K562 (cell line): Measurements from ENCODE around the gene TMEM266. TPM values are rescaled to one million over a fixed set of nuclear protein-coding genes. Genes with fewer than 3 reads are reported as not detected.

Experiments
- CBX1 ChIP-seq: sonication (generic); IDR thresholded peaks from 2 replicates; pipeline ENCODE4 v1.6.1; 2016; ENCODE audit warnings: antibody characterized with exemption, low read depth, mild to moderate bottlenecking
- ELF2 ChIP-seq: fragments of 250-450 bp; sonication (Bioruptor Pico); IDR thresholded peaks from 2 replicates; pipeline ENCODE4 v1.5.0; 2021; ENCODE audit warnings: mild to moderate bottlenecking
- EZH2 ChIP-seq: IDR thresholded peaks from 2 replicates; pipeline ENCODE4 v1.6.1; 2012; ENCODE audit warnings: low read depth, mild to moderate bottlenecking, inconsistent platforms, low read length, borderline replicate concordance
- NFRKB ChIP-seq: fragments of 450-650 bp; IDR thresholded peaks from 2 replicates; pipeline ENCODE4 v1.6.1; 2016; ENCODE audit warnings: low read depth
- TRIM28 ChIP-seq: fragments of 450-650 bp; IDR thresholded peaks from 2 replicates; pipeline ENCODE4 v1.6.1; 2017
- ZBTB17 ChIP-seq: fragments of 450-650 bp; formaldehyde crosslinking; IDR thresholded peaks from 2 replicates; pipeline ENCODE4 v1.4.0; 2020; ENCODE audit warnings: mild to moderate bottlenecking
- ZNF146 ChIP-seq: IDR thresholded peaks from one replicate; pipeline ENCODE4 v1.6.1; 2018; ENCODE audit warnings: missing compliant biosample characterization; ENCODE audit not compliant: unreplicated experiment
- ZNF175 ChIP-seq: fragments of 200-800 bp; sonication (Bioruptor generic); IDR thresholded peaks from 2 replicates; pipeline ENCODE4 v1.6.1; 2016; ENCODE audit warnings: low read depth, mild to moderate bottlenecking, missing genetic modification characterization, missing compliant biosample characterization
- polyA plus RNA-seq, 8 experiments: library from polyadenylated mRNA; depleted of rRNA in 4 of 8; stranded (reverse) in 5 of 8; unstranded in 3 of 8; fragments of >200 nt; fragmentation: Nextera tagmentation in 2 of 8; fragmentation: Illumina TruSeq in 1 of 8; extraction: Ambion mirVana in 2 of 8; extraction: Trizol in 1 of 8; gene quantifications; 2 replicates each; pipeline versions ENCODE4 v1.2.1 to v1.2.3, GENCODE V29; 2011 to 2014; ENCODE audit warnings: inconsistent platforms in 1 of 8, missing spikeins in 1 of 8
- total RNA-seq, 7 experiments: library from RNA; depleted of rRNA in 6 of 7; stranded (reverse); fragments of >200 nt in 6 of 7; fragmentation: Illumina TruSeq in 2 of 7; extraction: Trizol in 2 of 7; gene quantifications; 2 replicates each; pipeline versions ENCODE4 v1.2.1 to v1.2.3, GENCODE V29; 2011 to 2021; ENCODE audit warnings: low replicate concordance in 1 of 7
- TF ChIP-seq, protein P1 (sequence below): fragments of 200-800 bp; sonication (Bioruptor generic); IDR thresholded peaks from 2 replicates; pipeline ENCODE4 v1.6.1; 2016; ENCODE audit warnings: missing genetic modification characterization, missing compliant biosample characterization
- TF ChIP-seq, protein P2 (sequence below): fragments of 200-600 bp; sonication (generic); IDR thresholded peaks from one replicate; pipeline ENCODE4 v1.6.1; 2012; ENCODE audit warnings: mild to moderate bottlenecking, low read depth, low read length, inconsistent platforms
- TF ChIP-seq, protein P3 (sequence below): sonication (generic); formaldehyde crosslinking; IDR thresholded peaks from 2 replicates; pipeline ENCODE4 v1.4.0; 2020; ENCODE audit warnings: mild to moderate bottlenecking, missing genetic modification reagents

TMEM266 gene
- total and polyA plus RNA-seq, 9 of the 15 experiments (the other 6 are each of a cell fraction or from before 2014, with no cell fraction given) = not detected

DNA sequence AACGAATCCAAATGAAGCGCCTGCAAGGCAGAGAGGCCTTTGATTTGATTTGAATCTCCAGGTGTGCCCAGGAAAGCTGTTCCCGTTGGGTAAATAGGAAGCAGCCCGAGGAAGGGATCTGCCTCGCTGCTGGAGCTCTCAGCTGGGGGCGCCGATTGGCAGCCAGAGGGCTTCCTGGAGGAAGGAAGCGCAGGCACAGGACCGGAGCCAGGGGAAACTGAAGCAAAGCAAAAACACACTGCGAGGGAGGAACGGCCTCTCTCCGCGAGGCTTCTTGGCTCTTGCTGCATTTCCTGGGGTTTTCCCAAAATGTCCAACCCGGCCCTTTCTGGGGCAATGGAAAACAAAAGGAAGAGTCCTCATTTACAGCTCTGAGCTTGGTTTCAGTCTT lies 80.3 kb downstream of the TMEM266 start (continued):
- TF ChIP-seq, protein P1, sequence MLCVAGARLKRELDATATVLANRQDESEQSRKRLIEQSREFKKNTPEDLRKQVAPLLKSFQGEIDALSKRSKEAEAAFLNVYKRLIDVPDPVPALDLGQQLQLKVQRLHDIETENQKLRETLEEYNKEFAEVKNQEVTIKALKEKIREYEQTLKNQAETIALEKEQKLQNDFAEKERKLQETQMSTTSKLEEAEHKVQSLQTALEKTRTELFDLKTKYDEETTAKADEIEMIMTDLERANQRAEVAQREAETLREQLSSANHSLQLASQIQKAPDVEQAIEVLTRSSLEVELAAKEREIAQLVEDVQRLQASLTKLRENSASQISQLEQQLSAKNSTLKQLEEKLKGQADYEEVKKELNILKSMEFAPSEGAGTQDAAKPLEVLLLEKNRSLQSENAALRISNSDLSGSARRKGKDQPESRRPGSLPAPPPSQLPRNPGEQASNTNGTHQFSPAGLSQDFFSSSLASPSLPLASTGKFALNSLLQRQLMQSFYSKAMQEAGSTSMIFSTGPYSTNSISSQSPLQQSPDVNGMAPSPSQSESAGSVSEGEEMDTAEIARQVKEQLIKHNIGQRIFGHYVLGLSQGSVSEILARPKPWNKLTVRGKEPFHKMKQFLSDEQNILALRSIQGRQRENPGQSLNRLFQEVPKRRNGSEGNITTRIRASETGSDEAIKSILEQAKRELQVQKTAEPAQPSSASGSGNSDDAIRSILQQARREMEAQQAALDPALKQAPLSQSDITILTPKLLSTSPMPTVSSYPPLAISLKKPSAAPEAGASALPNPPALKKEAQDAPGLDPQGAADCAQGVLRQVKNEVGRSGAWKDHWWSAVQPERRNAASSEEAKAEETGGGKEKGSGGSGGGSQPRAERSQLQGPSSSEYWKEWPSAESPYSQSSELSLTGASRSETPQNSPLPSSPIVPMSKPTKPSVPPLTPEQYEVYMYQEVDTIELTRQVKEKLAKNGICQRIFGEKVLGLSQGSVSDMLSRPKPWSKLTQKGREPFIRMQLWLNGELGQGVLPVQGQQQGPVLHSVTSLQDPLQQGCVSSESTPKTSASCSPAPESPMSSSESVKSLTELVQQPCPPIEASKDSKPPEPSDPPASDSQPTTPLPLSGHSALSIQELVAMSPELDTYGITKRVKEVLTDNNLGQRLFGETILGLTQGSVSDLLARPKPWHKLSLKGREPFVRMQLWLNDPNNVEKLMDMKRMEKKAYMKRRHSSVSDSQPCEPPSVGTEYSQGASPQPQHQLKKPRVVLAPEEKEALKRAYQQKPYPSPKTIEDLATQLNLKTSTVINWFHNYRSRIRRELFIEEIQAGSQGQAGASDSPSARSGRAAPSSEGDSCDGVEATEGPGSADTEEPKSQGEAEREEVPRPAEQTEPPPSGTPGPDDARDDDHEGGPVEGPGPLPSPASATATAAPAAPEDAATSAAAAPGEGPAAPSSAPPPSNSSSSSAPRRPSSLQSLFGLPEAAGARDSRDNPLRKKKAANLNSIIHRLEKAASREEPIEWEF (CRISPR knock-in tag) = no peak
- TF ChIP-seq, protein P2, sequence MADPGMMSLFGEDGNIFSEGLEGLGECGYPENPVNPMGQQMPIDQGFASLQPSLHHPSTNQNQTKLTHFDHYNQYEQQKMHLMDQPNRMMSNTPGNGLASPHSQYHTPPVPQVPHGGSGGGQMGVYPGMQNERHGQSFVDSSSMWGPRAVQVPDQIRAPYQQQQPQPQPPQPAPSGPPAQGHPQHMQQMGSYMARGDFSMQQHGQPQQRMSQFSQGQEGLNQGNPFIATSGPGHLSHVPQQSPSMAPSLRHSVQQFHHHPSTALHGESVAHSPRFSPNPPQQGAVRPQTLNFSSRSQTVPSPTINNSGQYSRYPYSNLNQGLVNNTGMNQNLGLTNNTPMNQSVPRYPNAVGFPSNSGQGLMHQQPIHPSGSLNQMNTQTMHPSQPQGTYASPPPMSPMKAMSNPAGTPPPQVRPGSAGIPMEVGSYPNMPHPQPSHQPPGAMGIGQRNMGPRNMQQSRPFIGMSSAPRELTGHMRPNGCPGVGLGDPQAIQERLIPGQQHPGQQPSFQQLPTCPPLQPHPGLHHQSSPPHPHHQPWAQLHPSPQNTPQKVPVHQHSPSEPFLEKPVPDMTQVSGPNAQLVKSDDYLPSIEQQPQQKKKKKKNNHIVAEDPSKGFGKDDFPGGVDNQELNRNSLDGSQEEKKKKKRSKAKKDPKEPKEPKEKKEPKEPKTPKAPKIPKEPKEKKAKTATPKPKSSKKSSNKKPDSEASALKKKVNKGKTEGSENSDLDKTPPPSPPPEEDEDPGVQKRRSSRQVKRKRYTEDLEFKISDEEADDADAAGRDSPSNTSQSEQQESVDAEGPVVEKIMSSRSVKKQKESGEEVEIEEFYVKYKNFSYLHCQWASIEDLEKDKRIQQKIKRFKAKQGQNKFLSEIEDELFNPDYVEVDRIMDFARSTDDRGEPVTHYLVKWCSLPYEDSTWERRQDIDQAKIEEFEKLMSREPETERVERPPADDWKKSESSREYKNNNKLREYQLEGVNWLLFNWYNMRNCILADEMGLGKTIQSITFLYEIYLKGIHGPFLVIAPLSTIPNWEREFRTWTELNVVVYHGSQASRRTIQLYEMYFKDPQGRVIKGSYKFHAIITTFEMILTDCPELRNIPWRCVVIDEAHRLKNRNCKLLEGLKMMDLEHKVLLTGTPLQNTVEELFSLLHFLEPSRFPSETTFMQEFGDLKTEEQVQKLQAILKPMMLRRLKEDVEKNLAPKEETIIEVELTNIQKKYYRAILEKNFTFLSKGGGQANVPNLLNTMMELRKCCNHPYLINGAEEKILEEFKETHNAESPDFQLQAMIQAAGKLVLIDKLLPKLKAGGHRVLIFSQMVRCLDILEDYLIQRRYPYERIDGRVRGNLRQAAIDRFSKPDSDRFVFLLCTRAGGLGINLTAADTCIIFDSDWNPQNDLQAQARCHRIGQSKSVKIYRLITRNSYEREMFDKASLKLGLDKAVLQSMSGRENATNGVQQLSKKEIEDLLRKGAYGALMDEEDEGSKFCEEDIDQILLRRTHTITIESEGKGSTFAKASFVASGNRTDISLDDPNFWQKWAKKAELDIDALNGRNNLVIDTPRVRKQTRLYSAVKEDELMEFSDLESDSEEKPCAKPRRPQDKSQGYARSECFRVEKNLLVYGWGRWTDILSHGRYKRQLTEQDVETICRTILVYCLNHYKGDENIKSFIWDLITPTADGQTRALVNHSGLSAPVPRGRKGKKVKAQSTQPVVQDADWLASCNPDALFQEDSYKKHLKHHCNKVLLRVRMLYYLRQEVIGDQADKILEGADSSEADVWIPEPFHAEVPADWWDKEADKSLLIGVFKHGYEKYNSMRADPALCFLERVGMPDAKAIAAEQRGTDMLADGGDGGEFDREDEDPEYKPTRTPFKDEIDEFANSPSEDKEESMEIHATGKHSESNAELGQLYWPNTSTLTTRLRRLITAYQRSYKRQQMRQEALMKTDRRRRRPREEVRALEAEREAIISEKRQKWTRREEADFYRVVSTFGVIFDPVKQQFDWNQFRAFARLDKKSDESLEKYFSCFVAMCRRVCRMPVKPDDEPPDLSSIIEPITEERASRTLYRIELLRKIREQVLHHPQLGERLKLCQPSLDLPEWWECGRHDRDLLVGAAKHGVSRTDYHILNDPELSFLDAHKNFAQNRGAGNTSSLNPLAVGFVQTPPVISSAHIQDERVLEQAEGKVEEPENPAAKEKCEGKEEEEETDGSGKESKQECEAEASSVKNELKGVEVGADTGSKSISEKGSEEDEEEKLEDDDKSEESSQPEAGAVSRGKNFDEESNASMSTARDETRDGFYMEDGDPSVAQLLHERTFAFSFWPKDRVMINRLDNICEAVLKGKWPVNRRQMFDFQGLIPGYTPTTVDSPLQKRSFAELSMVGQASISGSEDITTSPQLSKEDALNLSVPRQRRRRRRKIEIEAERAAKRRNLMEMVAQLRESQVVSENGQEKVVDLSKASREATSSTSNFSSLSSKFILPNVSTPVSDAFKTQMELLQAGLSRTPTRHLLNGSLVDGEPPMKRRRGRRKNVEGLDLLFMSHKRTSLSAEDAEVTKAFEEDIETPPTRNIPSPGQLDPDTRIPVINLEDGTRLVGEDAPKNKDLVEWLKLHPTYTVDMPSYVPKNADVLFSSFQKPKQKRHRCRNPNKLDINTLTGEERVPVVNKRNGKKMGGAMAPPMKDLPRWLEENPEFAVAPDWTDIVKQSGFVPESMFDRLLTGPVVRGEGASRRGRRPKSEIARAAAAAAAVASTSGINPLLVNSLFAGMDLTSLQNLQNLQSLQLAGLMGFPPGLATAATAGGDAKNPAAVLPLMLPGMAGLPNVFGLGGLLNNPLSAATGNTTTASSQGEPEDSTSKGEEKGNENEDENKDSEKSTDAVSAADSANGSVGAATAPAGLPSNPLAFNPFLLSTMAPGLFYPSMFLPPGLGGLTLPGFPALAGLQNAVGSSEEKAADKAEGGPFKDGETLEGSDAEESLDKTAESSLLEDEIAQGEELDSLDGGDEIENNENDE = no peak
- TF ChIP-seq ZNF175 (no peak), EZH2 (no peak), CBX1 (no peak), ZNF146 (CRISPR knock-in tag) (no peak), ELF2 (CRISPR knock-in tag) (no peak), TRIM28 (no peak), ZBTB17 (CRISPR knock-in tag) (no peak), NFRKB (no peak)
- TF ChIP-seq, protein P3, sequence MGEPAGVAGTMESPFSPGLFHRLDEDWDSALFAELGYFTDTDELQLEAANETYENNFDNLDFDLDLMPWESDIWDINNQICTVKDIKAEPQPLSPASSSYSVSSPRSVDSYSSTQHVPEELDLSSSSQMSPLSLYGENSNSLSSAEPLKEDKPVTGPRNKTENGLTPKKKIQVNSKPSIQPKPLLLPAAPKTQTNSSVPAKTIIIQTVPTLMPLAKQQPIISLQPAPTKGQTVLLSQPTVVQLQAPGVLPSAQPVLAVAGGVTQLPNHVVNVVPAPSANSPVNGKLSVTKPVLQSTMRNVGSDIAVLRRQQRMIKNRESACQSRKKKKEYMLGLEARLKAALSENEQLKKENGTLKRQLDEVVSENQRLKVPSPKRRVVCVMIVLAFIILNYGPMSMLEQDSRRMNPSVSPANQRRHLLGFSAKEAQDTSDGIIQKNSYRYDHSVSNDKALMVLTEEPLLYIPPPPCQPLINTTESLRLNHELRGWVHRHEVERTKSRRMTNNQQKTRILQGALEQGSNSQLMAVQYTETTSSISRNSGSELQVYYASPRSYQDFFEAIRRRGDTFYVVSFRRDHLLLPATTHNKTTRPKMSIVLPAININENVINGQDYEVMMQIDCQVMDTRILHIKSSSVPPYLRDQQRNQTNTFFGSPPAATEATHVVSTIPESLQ = no peak
